ENCODE data around the gene EIF2S1.

Gene EIF2S1

DNA sequence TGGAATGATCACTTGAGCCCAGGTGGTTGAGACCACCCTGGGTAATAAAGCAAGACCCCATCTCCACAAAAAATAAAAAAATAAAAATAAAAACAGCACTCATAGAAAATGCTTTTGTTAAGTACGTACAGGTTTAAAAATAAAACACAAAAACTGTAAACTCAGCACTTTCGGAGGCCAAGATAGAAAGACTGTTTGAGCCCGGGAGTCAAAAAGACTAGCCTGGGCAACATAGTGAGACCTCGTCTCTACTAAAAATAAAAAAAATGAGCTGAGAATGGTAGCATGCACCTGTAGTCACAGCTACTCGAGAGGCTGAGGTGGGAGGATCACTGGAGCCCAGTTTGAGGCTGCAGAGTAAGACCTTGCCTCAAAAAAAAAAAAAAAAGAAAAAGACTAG is 8.1 kb upstream of the EIF2S1 start:
- Histone ChIP-seq H3K27me3 (ENCODE audit: control insufficient read depth in 1 of 2, insufficient read depth in 1 of 2, low read length in 2 of 2) (no peaks in the 10 kb centered on the region), H3K79me1 (replicated peaks; ENCODE audit: low read length, poor library complexity, severe bottlenecking) (peaks cover 19% of the 10 kb centered on the region), H3K4me3 (ENCODE audit: insufficient read depth in 1 of 2, low read depth in 1 of 2, low read length in 2 of 2) (no peak overlapping the region), H3K36me3 (ENCODE audit: control insufficient read depth in 1 of 2, insufficient read depth in 2 of 2, low read depth in 1 of 2, low read length in 2 of 2) (peaks cover 20 to 63% of the 10 kb centered on the region in 2 experiments), H3K27ac (ENCODE audit: low read length, poor library complexity, severe bottlenecking) (no peak overlapping the region), H2BK5ac (ENCODE audit: low read depth, low read length, poor library complexity, severe bottlenecking) (no peak overlapping the region), H3K9me3 (ENCODE audit: control insufficient read depth, low read length) (no peaks in the 10 kb centered on the region), H3K4me1 (ENCODE audit: control insufficient read depth, insufficient read depth, low read depth, low read length) (peaks cover 3% of the 10 kb centered on the region), H2BK120ac (ENCODE audit: low read depth, low read length) (no peak overlapping the region), H3K9ac (ENCODE audit: low read length) (no peak overlapping the region), H2BK15ac (ENCODE audit: low read depth, poor library complexity, severe bottlenecking) (no peak overlapping the region), H3K4ac (ENCODE audit: low read depth in 1 of 2, low read length in 2 of 2) (no peak overlapping the region), H2AFZ (ENCODE audit: low read depth, low read length) (no peak overlapping the region), H4K8ac (ENCODE audit: low read length) (no peak overlapping the region), H3K4me2 (ENCODE audit: low read length, poor library complexity, severe bottlenecking) (no peak overlapping the region), H2BK12ac (ENCODE audit: low read length in 2 of 2) (no peak overlapping the region), H3K18ac (ENCODE audit: low read depth in 1 of 2, low read length in 2 of 2) (no peak overlapping the region), H3K14ac (ENCODE audit: low read length in 2 of 2) (no peak overlapping the region), H3K23ac (ENCODE audit: low read length in 2 of 2) (no peak overlapping the region), H2AK5ac (ENCODE audit: low read length, severe bottlenecking) (no peak overlapping the region), H4K91ac (ENCODE audit: low read length) (no peak overlapping the region)
- 98% methylated on average over 5 of the region's 5 CpGs for WGBS
- no peak for DNase-seq

- peak overlapping the region; percentile 13 for H3K4me2 ChIP-seq (ENCODE audit: low read length, poor library complexity, severe bottlenecking)
- no peaks in the 10 kb centered on the region for H3K27me3 ChIP-seq (ENCODE audit: control insufficient read depth in 1 of 2, insufficient read depth in 1 of 2, low read length in 2 of 2)
- H2BK5ac ChIP-seq (ENCODE audit: low read depth, low read length, poor library complexity, severe bottlenecking): no peak overlapping the region
- peaks cover 0 to 13% of the 10 kb centered on the region in 2 experiments for H3K36me3 ChIP-seq (ENCODE audit: control insufficient read depth in 1 of 2, insufficient read depth in 2 of 2, low read depth in 1 of 2, low read length in 2 of 2)
- no peak overlapping the region for H3K27ac ChIP-seq (ENCODE audit: low read length, poor library complexity, severe bottlenecking)
- H3K9me3 ChIP-seq (ENCODE audit: control insufficient read depth, low read length): no peaks in the 10 kb centered on the region
- H3K4me3 ChIP-seq (ENCODE audit: insufficient read depth in 1 of 2, low read depth in 1 of 2, low read length in 2 of 2): peak overlapping the region in 1 of 2 experiments; percentile 94
- no peak overlapping the region for H4K91ac ChIP-seq (ENCODE audit: low read length)
- no peak overlapping the region for H2AFZ ChIP-seq (ENCODE audit: low read depth, low read length)
- 89% methylated on average over 3 of the region's 4 CpGs for WGBS
- H3K4ac ChIP-seq (ENCODE audit: low read depth in 1 of 2, low read length in 2 of 2): no peak overlapping the region
- H2BK12ac ChIP-seq (ENCODE audit: low read length in 2 of 2): no peak overlapping the region
- H3K4me1 ChIP-seq (ENCODE audit: control insufficient read depth, insufficient read depth, low read depth, low read length): peaks cover 8% of the 10 kb centered on the region
- H3K79me1 ChIP-seq (replicated peaks; ENCODE audit: low read length, poor library complexity, severe bottlenecking): peaks cover 8% of the 10 kb centered on the region
- H3K9ac ChIP-seq (ENCODE audit: low read length): peak overlapping the region; percentile 95
- no peak for DNase-seq
- H2BK15ac ChIP-seq (ENCODE audit: low read depth, poor library complexity, severe bottlenecking): no peak overlapping the region
- H3K18ac ChIP-seq (ENCODE audit: low read depth in 1 of 2, low read length in 2 of 2): no peak overlapping the region
- H2BK120ac ChIP-seq (ENCODE audit: low read depth, low read length): no peak overlapping the region
- no peak overlapping the region for H4K8ac ChIP-seq (ENCODE audit: low read length)
- no peak overlapping the region for H3K14ac ChIP-seq (ENCODE audit: low read length in 2 of 2)
- H2AK5ac ChIP-seq (ENCODE audit: low read length, severe bottlenecking): no peak overlapping the region
- no peak overlapping the region for H3K23ac ChIP-seq (ENCODE audit: low read length in 2 of 2)
Measured at GRCh38 chr14:67357186-67357968, 2.8 kb upstream of the EIF2S1 start.

DNA sequence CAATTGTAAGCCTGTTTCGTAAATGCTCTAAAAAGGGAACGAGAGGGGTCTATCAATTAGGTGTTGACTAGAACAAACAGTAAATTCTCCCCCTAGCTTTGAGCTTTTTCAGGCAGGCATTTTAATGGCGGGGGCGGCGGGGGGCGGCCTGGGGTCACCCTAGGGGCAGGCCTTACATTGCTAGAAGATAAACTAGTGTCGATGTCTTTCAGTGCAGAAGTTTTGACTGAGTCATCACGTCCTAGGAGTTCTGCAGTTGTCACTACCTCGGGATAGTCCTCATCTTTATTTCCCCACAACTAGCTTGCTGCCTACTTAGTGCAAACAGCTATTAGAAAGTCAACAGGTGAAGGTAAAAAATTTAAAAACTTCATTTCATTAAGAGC is 2.2 kb upstream of the EIF2S1 start:
- Histone ChIP-seq H3K9ac (ENCODE audit: low read length) (peak overlapping the region; percentile 95), H3K4me2 (ENCODE audit: low read length, poor library complexity, severe bottlenecking) (peak overlapping the region; percentile 58), H3K27me3 (ENCODE audit: control insufficient read depth in 1 of 2, insufficient read depth in 1 of 2, low read length in 2 of 2) (no peaks in the 10 kb centered on the region), H3K18ac (ENCODE audit: low read depth in 1 of 2, low read length in 2 of 2) (no peak overlapping the region), H2BK12ac (ENCODE audit: low read length in 2 of 2) (no peak overlapping the region), H3K14ac (ENCODE audit: low read length in 2 of 2) (no peak overlapping the region), H3K9me3 (ENCODE audit: control insufficient read depth, low read length) (no peaks in the 10 kb centered on the region), H3K4me3 (ENCODE audit: insufficient read depth in 1 of 2, low read depth in 1 of 2, low read length in 2 of 2) (peak overlapping the region in 1 of 2 experiments; percentile 94), H2AK5ac (ENCODE audit: low read length, severe bottlenecking) (no peak overlapping the region), H2AFZ (ENCODE audit: low read depth, low read length) (no peak overlapping the region), H3K79me1 (replicated peaks; ENCODE audit: low read length, poor library complexity, severe bottlenecking) (peaks cover 8% of the 10 kb centered on the region), H2BK120ac (ENCODE audit: low read depth, low read length) (no peak overlapping the region), H3K36me3 (ENCODE audit: control insufficient read depth in 1 of 2, insufficient read depth in 2 of 2, low read depth in 1 of 2, low read length in 2 of 2) (peaks cover 0 to 13% of the 10 kb centered on the region in 2 experiments), H2BK15ac (ENCODE audit: low read depth, poor library complexity, severe bottlenecking) (no peak overlapping the region), H3K23ac (ENCODE audit: low read length in 2 of 2) (no peak overlapping the region), H3K4ac (ENCODE audit: low read depth in 1 of 2, low read length in 2 of 2) (no peak overlapping the region), H3K4me1 (ENCODE audit: control insufficient read depth, insufficient read depth, low read depth, low read length) (peaks cover 8% of the 10 kb centered on the region), H4K8ac (ENCODE audit: low read length) (no peak overlapping the region), H3K27ac (ENCODE audit: low read length, poor library complexity, severe bottlenecking) (no peak overlapping the region), H4K91ac (ENCODE audit: low read length) (no peak overlapping the region), H2BK5ac (ENCODE audit: low read depth, low read length, poor library complexity, severe bottlenecking) (no peak overlapping the region)
- DNase-seq: peak; percentile 38
- WGBS: 87% methylated on average over 6 of the region's 9 CpGs

DNA sequence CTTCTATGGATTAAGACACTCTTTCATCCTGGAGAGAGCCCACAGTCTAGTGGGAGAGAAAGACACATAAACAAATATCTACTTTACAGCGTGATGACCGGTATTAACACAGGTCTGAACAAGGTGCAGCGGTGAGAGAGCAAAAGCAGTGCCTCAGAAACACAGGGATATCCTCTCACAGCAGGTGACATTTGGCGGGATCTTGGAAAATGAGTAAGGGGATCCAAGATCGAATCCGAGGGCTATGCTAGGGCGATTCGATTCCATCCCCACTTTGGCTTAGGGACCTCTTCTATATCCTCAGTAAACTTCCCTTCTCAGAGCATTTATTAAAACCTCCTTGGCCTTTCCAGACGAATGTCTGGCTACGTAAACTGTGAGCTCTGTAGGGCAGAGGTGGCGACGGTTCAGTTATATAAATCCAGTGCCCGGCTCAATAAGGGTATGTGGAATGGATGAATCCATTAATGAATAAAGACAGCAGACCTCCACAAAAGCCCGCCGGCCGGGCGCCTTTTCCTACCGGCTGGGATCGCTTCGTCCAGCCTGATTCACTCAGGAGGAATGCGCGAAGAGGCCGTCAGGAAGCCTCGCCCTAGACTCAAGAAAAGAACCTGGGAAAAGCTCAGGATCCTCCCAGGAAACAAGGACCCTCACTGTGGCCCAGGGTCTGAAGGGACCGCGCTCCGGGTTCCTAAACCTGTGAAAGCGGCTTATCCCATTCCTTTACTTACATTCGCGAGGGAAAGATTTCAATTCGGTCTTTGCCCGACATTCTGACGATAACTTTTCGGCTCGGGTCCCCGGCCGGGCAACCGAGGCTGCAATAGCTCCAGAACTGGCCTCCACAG is 979 bp upstream of the EIF2S1 start:
- H3K18ac ChIP-seq (ENCODE audit: low read depth in 1 of 2, low read length in 2 of 2): peak overlapping the region; percentile 52 to 64
- H3K4me2 ChIP-seq (ENCODE audit: low read length, poor library complexity, severe bottlenecking): peak overlapping the region; percentile 58
- H4K91ac ChIP-seq (ENCODE audit: low read length): no peak overlapping the region
- H2BK120ac ChIP-seq (ENCODE audit: low read depth, low read length): peak overlapping the region; percentile 71
- peak overlapping the region; percentile 74 to 94 for H3K4me3 ChIP-seq (ENCODE audit: insufficient read depth in 1 of 2, low read depth in 1 of 2, low read length in 2 of 2)
- H4K8ac ChIP-seq (ENCODE audit: low read length): peak overlapping the region; percentile 72
- DNase-seq: peak; percentile 76
- peaks cover 1% of the 10 kb centered on the region for H3K79me1 ChIP-seq (replicated peaks; ENCODE audit: low read length, poor library complexity, severe bottlenecking)
- H3K36me3 ChIP-seq (ENCODE audit: control insufficient read depth in 1 of 2, insufficient read depth in 2 of 2, low read depth in 1 of 2, low read length in 2 of 2): peaks cover 0 to 10% of the 10 kb centered on the region in 2 experiments
- H3K9ac ChIP-seq (ENCODE audit: low read length): peak overlapping the region; percentile 95
- H3K4ac ChIP-seq (ENCODE audit: low read depth in 1 of 2, low read length in 2 of 2): peak overlapping the region; percentile 54 to 95
- H3K4me1 ChIP-seq (ENCODE audit: control insufficient read depth, insufficient read depth, low read depth, low read length): peaks cover 8% of the 10 kb centered on the region
- no peak overlapping the region for H2BK12ac ChIP-seq (ENCODE audit: low read length in 2 of 2)
- H3K14ac ChIP-seq (ENCODE audit: low read length in 2 of 2): peak overlapping the region in 1 of 2 experiments; percentile 77
- H3K27ac ChIP-seq (ENCODE audit: low read length, poor library complexity, severe bottlenecking): peak overlapping the region; percentile 98
- no peaks in the 10 kb centered on the region for H3K27me3 ChIP-seq (ENCODE audit: control insufficient read depth in 1 of 2, insufficient read depth in 1 of 2, low read length in 2 of 2)
- H2AK5ac ChIP-seq (ENCODE audit: low read length, severe bottlenecking): no peak overlapping the region
- H3K23ac ChIP-seq (ENCODE audit: low read length in 2 of 2): no peak overlapping the region
- peak overlapping the region; percentile 80 for H2BK5ac ChIP-seq (ENCODE audit: low read depth, low read length, poor library complexity, severe bottlenecking)
- H2AFZ ChIP-seq (ENCODE audit: low read depth, low read length): peak overlapping the region; percentile 69
- no peak overlapping the region for H2BK15ac ChIP-seq (ENCODE audit: low read depth, poor library complexity, severe bottlenecking)
- H3K9me3 ChIP-seq (ENCODE audit: control insufficient read depth, low read length): no peaks in the 10 kb centered on the region
- WGBS: 3% methylated on average over 38 of the region's 38 CpGs

Measured in mesenchymal stem cell (in vitro differentiated cells and primary cell).